Heart right ventricle (tissue), 16 donors: ENCODE results near the gene TRAPPC5. TPM values are rescaled to one million over a fixed set of nuclear protein-coding genes. Genes with fewer than 3 reads are reported as not detected.

Source experiments
- ATAC-seq, 8 donors: fragments of 200-7000 bp; cut with Tn5 transposase; one replicate each; pipeline ENCODE4 v1.9.1; 2020; ENCODE audit warnings: mild to moderate bottlenecking in 8 of 8, moderate library complexity in 8 of 8, moderate number of reproducible peaks in 1 of 8
- DNase-seq, 2 donors: peaks; one replicate each; pipeline ENCODE4 v3.0.0-alpha.2; 2020
- H3K27ac ChIP-seq, 10 donors: fragments of 200-600 bp; sonication (generic) in 2 of 10; one replicate each; pipeline versions ENCODE4 v1.5.0 to v1.8.0; 2020 to 2022; ENCODE audit warnings: mild to moderate bottlenecking in 3 of 10
- H3K27me3 ChIP-seq, 7 donors: fragments of 200-600 bp; one replicate each; pipeline ENCODE4 v1.8.0; 2021 to 2022; ENCODE audit warnings: mild to moderate bottlenecking in 2 of 7
- H3K36me3 ChIP-seq, 9 donors: fragments of 200-600 bp; sonication (generic) in 1 of 9; one replicate each; pipeline versions ENCODE4 v1.5.0 to v1.8.0; 2020 to 2022; ENCODE audit warnings: mild to moderate bottlenecking in 2 of 9
- H3K4me1 ChIP-seq, 9 donors: fragments of 200-600 bp; sonication (generic) in 1 of 9; one replicate each; pipeline versions ENCODE4 v1.5.0 to v1.8.0; 2020 to 2022; ENCODE audit warnings: mild to moderate bottlenecking in 4 of 9
- H3K4me3 ChIP-seq, 10 donors: fragments of 200-600 bp; sonication (generic) in 2 of 10; one replicate each; pipeline versions ENCODE4 v1.5.0 to v1.8.0; 2020 to 2022; ENCODE audit warnings: mild to moderate bottlenecking in 7 of 10, moderate library complexity in 2 of 10
- H3K9me3 ChIP-seq, 11 donors: fragments of 200-600 bp in 10 of 11; sonication (generic) in 2 of 11; one replicate each; pipeline versions ENCODE4 v1.5.0 to v1.8.0; 2013 to 2022; ENCODE audit warnings: mild to moderate bottlenecking in 2 of 11, control low read depth in 1 of 11, moderate library complexity in 1 of 11
- CTCF ChIP-seq, 9 donors: fragments of 200-600 bp; sonication (generic) in 2 of 9; IDR thresholded peaks; one replicate each; pipeline versions ENCODE4 v1.5.0 to v1.8.0; 2021 to 2022; ENCODE audit warnings: antibody characterized with exemption in 9 of 9, mild to moderate bottlenecking in 5 of 9, moderate library complexity in 1 of 9
- WGBS, 2 donors: extraction: QIAGEN DNeasy Blood & Tissue Kit; methylation state at CpG; one replicate each; pipeline ENCODE4 v1.1.7; 2013; ENCODE audit warnings: inconsistent platforms in 1 of 2; 5-methylcytosine and 5-hydroxymethylcytosine counted together
- intact Hi-C, 10 donors: fragments of 100-400 bp; cut with DNase I; formaldehyde crosslinking; loops; one replicate each; pipeline versions ENCODE4 v1.11.1 to v1.14.2; 2022
- polyA plus RNA-seq, 2 donors: library from polyadenylated mRNA; stranded (reverse); fragments of 200-250 nt; gene quantifications; one replicate each; pipeline ENCODE4 v1.2.3, GENCODE V29; 2013
- total RNA-seq, 10 donors: library from RNA; stranded (reverse); fragmentation: NEBNext Ultra II Directional in 3 of 10; extraction: Animal tissue kit (Norgen Biotek cat#: 25700) in 3 of 10; gene quantifications; one replicate each; pipeline versions ENCODE4 v1.2.1 to v1.2.4, GENCODE V29; 2021 to 2023
- donor health status: Arrhythmogenic right ventricular cardiomyopathy.
- donor health status: ischemic (EF 13 %, LVEDD 7.1; RV severe dilation, severe dysfunction).
- donor health status: healthy with polysubstance abuse.
- donor health status: DM: no; HTN: yes; CAD: no.
- donor health status: DM: no; HTN: no; CAD: no.
- donor health status: ischemic (EF 25% LVEDD 6.9; RV normal size, moderate dysfunction).
- donor health status: ischemic (EF 25% LVEDD 5.7; RV mildly dilated, moderate dysfunction).
- donor health status: healthy.
- donor health status: DM: yes; HTN: yes; CAD: no.
- donor health status: Ischemic cardiomyopathy.
- donor health status: ischemic (EF 35%, LVEDD 5.7; RV mildly dilated, moderate dysfunction).
- donor health status: nonischemic (EF 11% LVEDD 7.7; RV severe dilation, severe dysfunction).
- donor health status: DM: yes; HTN: yes; CAD: no.
- donor health status: PGD.
- donor health status: ischemic (EF 29% LVEDD 5.4; RV normal size, mild dysfunction).
- donor health status: nonischemic (EF 23%, LVEDD 6.1; RV moderate dilation, normal function).

TRAPPC5 gene
- total and polyA plus RNA-seq, 12 donors = 75.3 to 388 (median 93.3) TPM

- Histone ChIP-seq H3K27me3 (peaks cover 0 to 46% (median 11%) of the 10 kb centered on the region in 7 donors), H3K4me1 (peaks cover 0 to 12% (median 0%) of the 10 kb centered on the region in 9 donors), H3K27ac (no peak overlapping the region), H3K9me3 (no peaks in the 10 kb centered on the region), H3K36me3 (peaks cover 0 to 25% (median 0%) of the 10 kb centered on the region in 9 donors), H3K4me3 (no peak overlapping the region)
- TF ChIP-seq CTCF (IDR thresholded peaks at IDR 0.05) = no peak
- ATAC-seq (peak in 1 of 8 donors; percentile 23), DNase-seq (no peak)
- WGBS, 2 donors = 92 to 97% methylated on average over 26 of the region's 26 CpGs
- intact Hi-C loops = no loop called here
Measured at GRCh38 chr19:7647156-7647555, 33.5 kb upstream of the TRAPPC5 start.

DNA sequence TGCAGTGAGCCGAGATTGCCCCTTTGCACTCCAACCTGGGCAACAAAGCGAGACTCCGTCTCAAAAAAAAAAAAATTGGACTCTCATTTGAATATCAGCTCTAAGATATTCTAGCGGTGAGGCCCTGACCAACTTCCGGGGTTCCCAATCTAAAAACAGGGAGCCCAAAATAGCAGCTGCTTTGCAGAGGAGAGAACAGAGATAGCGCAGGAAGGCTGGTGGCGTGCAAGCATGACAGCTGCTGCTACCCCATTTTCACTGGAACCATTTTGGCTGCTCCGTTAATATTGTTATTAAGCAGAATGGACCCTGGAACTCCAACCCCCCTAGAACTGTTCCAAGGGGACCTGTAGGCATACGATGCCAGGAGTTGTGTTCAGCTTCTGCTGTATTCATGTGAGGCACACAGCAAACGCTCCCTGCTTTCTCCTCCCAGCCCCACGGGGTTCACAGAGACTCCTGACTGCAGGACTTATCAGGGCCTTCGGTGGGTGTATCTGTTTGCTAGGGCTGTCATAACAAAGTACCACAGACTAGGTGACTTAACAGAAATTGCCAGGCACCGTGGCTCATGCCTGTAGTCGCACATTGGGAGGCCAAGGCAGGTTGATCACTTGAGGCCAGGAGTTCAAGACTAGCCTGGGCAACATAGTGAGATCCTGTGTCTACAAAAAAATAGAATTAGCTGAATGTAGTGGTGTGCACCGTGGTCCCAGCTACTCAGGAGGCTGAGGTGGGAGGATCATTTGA lies 32.2 kb upstream of the TRAPPC5 start:
- TF ChIP-seq CTCF (IDR thresholded peaks at IDR 0.05) = no peak
- intact Hi-C loops = no loop called here
- WGBS, 2 donors = 62% methylated on average over 15 of the region's 15 CpGs
- no peak for DNase-seq
- H3K4me1 ChIP-seq = peaks cover 0 to 16% (median 0%) of the 10 kb centered on the region in 9 donors
- no peak overlapping the region for H3K27ac ChIP-seq
- peaks cover 0 to 18% (median 0%) of the 10 kb centered on the region in 9 donors for H3K36me3 ChIP-seq
- no peak overlapping the region for H3K4me3 ChIP-seq
- no peak for ATAC-seq
- H3K27me3 ChIP-seq = peaks cover 0 to 46% (median 11%) of the 10 kb centered on the region in 7 donors
- no peaks in the 10 kb centered on the region for H3K9me3 ChIP-seq

DNA sequence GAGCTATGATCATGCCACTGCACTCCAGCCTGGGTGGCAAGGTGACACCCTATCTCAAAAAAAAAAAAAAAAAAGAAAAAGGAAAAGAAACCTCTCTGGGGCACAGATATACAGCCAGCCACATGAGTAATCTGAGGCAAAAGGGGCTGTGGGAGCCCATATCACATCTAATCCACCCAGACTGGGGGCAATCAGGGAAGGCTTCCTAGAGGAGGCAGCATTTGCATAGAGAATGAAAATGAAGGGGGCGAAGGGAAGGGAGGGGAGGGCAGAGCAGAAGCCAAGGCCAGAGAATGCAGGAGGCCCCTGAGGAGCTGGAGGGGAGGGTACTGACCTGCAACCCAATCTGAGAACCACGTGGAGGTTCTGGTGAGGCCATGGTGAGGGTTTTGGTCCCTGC lies 30.5 kb upstream of the TRAPPC5 start:
- Histone ChIP-seq H3K9me3 (no peaks in the 10 kb centered on the region), H3K27me3 (peaks cover 0 to 38% (median 11%) of the 10 kb centered on the region in 7 donors), H3K4me1 (peaks cover 0 to 13% (median 0%) of the 10 kb centered on the region in 9 donors), H3K36me3 (peaks cover 0 to 13% (median 0%) of the 10 kb centered on the region in 9 donors), H3K4me3 (no peak overlapping the region), H3K27ac (no peak overlapping the region)
- no peak for ATAC-seq
- intact Hi-C loops = loop anchor here in 7 of 10 donors (5.0 to 10.0 kb wide), 3 partner anchors 145 to 152 kb away; no protein-coding TSS in a partner anchor
- no peak for TF ChIP-seq CTCF (IDR thresholded peaks at IDR 0.05)
- WGBS, 2 donors = 29 to 39% methylated on average over 2 of the region's 2 CpGs
- DNase-seq = no peak

DNA sequence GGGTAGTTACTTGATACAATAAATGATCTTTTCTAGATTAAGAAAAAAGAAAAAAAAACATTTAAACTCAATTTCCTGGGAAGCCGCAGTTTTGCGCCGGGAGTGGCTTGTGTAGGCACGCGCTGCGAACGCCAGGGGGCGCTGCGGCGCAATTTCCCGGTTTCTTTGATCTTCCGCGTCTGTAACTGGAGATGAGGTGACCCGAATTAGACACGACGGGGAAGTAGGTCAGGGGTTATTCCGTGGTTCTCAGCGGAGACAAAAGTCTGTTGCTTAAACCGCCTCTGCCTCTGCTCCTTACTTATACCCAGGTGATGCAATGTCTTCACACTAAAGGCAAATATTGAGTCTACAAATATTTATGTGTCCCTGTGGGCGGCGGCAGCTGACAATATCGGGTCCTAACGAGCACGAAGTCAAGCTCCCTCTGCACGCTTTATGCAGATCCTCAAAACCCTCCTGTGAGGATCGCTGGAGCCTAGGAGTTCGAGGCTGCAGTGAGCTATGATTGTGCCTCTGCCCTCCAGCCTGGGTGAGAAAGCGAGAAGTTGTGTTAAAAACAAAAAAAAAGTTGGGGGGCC lies 28.5 kb upstream of the TRAPPC5 start:
- Histone ChIP-seq H3K27me3 (peaks cover 0 to 24% (median under 1%) of the 10 kb centered on the region in 7 donors), H3K4me3 (peak overlapping the region in 8 of 10 donors; percentile 8 to 47 (median 30)), H3K4me1 (peaks cover 0 to 23% (median 0%) of the 10 kb centered on the region in 9 donors), H3K27ac (peak overlapping the region in 2 of 10 donors; percentile 35 to 74), H3K36me3 (peaks cover 0 to 2% (median 0%) of the 10 kb centered on the region in 9 donors), H3K9me3 (no peaks in the 10 kb centered on the region)
- ATAC-seq (peak; percentile 78 to 92 (median 90)), DNase-seq (peak; percentile 72 to 85)
- intact Hi-C loops = loop anchor here in 8 of 10 donors (1.0 to 10.0 kb wide), 6 partner anchors 28 to 150 kb away; partner anchors contain the start of gene TRAPPC5 (in 5 of the 8)
- TF ChIP-seq CTCF (IDR thresholded peaks at IDR 0.05) = peak; percentile 93 to 99 (median 98)
- 5 to 6% methylated on average over 28 of the region's 28 CpGs for WGBS, 2 donors
